ENCODE measurements around the gene RAB22A.

DNA sequence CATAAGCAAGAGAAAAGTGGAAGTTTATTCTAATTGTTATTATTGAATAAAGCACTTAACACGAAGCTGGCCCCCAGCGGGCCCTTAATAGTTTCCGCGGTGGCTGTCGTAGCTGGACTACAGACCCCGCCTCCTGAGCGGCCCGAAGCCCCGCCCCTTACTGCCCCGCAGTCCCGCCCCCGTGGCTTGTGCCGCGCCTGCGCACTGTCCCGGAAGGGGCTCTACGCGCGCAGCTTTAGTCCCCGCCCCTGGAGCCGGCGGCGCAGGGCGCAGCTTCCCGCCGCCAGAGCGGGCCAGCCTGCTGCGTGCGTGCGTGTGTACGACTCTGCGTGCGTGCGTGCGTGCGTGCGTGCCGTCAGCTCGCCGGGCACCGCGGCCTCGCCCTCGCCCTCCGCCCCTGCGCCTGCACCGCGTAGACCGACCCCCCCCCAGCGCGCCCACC, 79.4 kb downstream of the RAB22A start, which contains the start of gene VAPB:
- TF ChIP-seq POLR2AphosphoS5 (IDR thresholded peaks at IDR 0.05), result peak; percentile 93
- TF ChIP-seq, protein P1, sequence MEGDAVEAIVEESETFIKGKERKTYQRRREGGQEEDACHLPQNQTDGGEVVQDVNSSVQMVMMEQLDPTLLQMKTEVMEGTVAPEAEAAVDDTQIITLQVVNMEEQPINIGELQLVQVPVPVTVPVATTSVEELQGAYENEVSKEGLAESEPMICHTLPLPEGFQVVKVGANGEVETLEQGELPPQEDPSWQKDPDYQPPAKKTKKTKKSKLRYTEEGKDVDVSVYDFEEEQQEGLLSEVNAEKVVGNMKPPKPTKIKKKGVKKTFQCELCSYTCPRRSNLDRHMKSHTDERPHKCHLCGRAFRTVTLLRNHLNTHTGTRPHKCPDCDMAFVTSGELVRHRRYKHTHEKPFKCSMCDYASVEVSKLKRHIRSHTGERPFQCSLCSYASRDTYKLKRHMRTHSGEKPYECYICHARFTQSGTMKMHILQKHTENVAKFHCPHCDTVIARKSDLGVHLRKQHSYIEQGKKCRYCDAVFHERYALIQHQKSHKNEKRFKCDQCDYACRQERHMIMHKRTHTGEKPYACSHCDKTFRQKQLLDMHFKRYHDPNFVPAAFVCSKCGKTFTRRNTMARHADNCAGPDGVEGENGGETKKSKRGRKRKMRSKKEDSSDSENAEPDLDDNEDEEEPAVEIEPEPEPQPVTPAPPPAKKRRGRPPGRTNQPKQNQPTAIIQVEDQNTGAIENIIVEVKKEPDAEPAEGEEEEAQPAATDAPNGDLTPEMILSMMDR (IDR thresholded peaks at IDR 0.05), result peak in 2 of 4 experiments; percentile 7 to 28
- peak; percentile 89 for TF ChIP-seq POLR2A (IDR thresholded peaks at IDR 0.05)
